ENCODE results near the gene ADAMTS1. TPM values are rescaled to one million over a fixed set of nuclear protein-coding genes. Genes with fewer than 3 reads are reported as not detected.

The ADAMTS1 gene
- total RNA-seq, 1 experiment from 2014 or later = 35.6 TPM

GRCh38 chr21:26851109-26851944 lies 6.1 kb upstream of the ADAMTS1 start:
- TF ChIP-seq NR1H2 (CRISPR knock-in tag; IDR thresholded peaks at IDR 0.05) (no peak), FOXJ3 (CRISPR knock-in tag; IDR thresholded peaks at IDR 0.05; ENCODE audit: borderline replicate concordance) (no peak), ZNF219 (CRISPR knock-in tag; IDR thresholded peaks at IDR 0.05; ENCODE audit: borderline replicate concordance) (no peak), NR2C2 (CRISPR knock-in tag; IDR thresholded peaks at IDR 0.05) (no peak), ETV6 (CRISPR knock-in tag; IDR thresholded peaks at IDR 0.05) (peak; percentile 91), AR (CRISPR knock-in tag; IDR thresholded peaks at IDR 0.05) (no peak)
- ATAC-seq (peak; percentile 38), DNase-seq (ENCODE audit: low spot score) (no peak)
- H3K4me3 Mint-ChIP-seq = no peak overlapping the region
- peaks cover 55% of the 10 kb centered on the region for H3K4me1 Mint-ChIP-seq
- peaks cover 24% of the 10 kb centered on the region for H3K27me3 Mint-ChIP-seq (ENCODE audit: low read depth)
- H3K9me3 Mint-ChIP-seq = no peaks in the 10 kb centered on the region; the same call in 1 of the 2 replicates
- 0 out of 2 replicates have a peak, but pooled peaks cover 3% of the 10 kb centered on the region for H3K36me3 Mint-ChIP-seq
- CTCF ChIA-PET = interaction anchor here (0.8 to 1.7 kb wide), 14 partner anchors 28 to 1218 kb away, joined by 3 to 33 read pairs (median 4); no protein-coding TSS in a partner anchor
- POLR2A ChIA-PET = interaction anchor here (0.6 kb wide), 1 partner anchor 112 kb away, joined by 3 read pairs; no protein-coding TSS in a partner anchor
- peak overlapping the region; percentile 33 for H3K27ac Mint-ChIP-seq

- peaks cover 17% of the 10 kb centered on the region for H3K27me3 Mint-ChIP-seq (ENCODE audit: low read depth)
- H3K36me3 Mint-ChIP-seq = 0 out of 2 replicates have a peak, but pooled peaks cover 3% of the 10 kb centered on the region
- ChIA-PET CTCF (interaction anchor here (0.6 to 1.7 kb wide), 24 partner anchors 11 to 1895 kb away, joined by 3 to 33 read pairs (median 4); partner anchors contain the start of gene ADAMTS5), POLR2A (no interaction called here)
- H3K4me3 Mint-ChIP-seq = no peak overlapping the region
- no peaks in the 10 kb centered on the region; the same call in 1 of the 2 replicates for H3K9me3 Mint-ChIP-seq
- no peak for DNase-seq (ENCODE audit: low spot score)
- TF ChIP-seq CTCF (IDR thresholded peaks at IDR 0.05) = peak; percentile 46; the same call in 1 of the 2 replicates
- TF ChIP-seq TEAD1 (CRISPR knock-in tag; IDR thresholded peaks at IDR 0.05) = no peak
- peak; percentile 48; the same call in 1 of the 2 replicates for TF ChIP-seq HMGA2 (CRISPR knock-in tag; IDR thresholded peaks at IDR 0.05)
- H3K4me1 Mint-ChIP-seq = peaks cover 47% of the 10 kb centered on the region
- H3K27ac Mint-ChIP-seq = no peak overlapping the region
- ATAC-seq = no peak
Observed at GRCh38 chr21:26850116-26850643, 5.0 kb upstream of the ADAMTS1 start.

- ATAC-seq (no peak), DNase-seq (ENCODE audit: low spot score) (no peak)
- ChIA-PET POLR2A (no interaction called here), CTCF (interaction anchor here (1.0 to 1.7 kb wide), 5 partner anchors 11 to 910 kb away, joined by 3 to 33 read pairs (median 10); partner anchors contain the start of gene ADAMTS5)
- no peak overlapping the region for H3K4me3 Mint-ChIP-seq
- no peaks in the 10 kb centered on the region for H3K9me3 Mint-ChIP-seq
- H3K36me3 Mint-ChIP-seq = no peaks in the 10 kb centered on the region
- peaks cover 47% of the 10 kb centered on the region for H3K4me1 Mint-ChIP-seq
- no peak overlapping the region for H3K27ac Mint-ChIP-seq
- peaks cover 11% of the 10 kb centered on the region for H3K27me3 Mint-ChIP-seq (ENCODE audit: low read depth)
- no peak for TF ChIP-seq TP53 (CRISPR knock-in tag; IDR thresholded peaks at IDR 0.05)
- TF ChIP-seq ETV6 (CRISPR knock-in tag; IDR thresholded peaks at IDR 0.05) = no peak
- TF ChIP-seq IRF1 (CRISPR knock-in tag; IDR thresholded peaks at IDR 0.05) = no peak
- TF ChIP-seq CBFB (CRISPR knock-in tag; IDR thresholded peaks at IDR 0.05; ENCODE audit: low read depth) = no peak
- TF ChIP-seq ZNF281 (CRISPR knock-in tag; IDR thresholded peaks at IDR 0.05) = no peak
- no peak for TF ChIP-seq JAZF1 (CRISPR knock-in tag; IDR thresholded peaks at IDR 0.05)
- no peak for TF ChIP-seq ZNF671 (CRISPR knock-in tag; IDR thresholded peaks at IDR 0.05)
- no peak for TF ChIP-seq KAT7 (CRISPR knock-in tag; IDR thresholded peaks at IDR 0.05; ENCODE audit: borderline replicate concordance)
- no peak for TF ChIP-seq TEAD4 (CRISPR knock-in tag; IDR thresholded peaks at IDR 0.05)
- no peak for TF ChIP-seq ZNF121 (CRISPR knock-in tag; IDR thresholded peaks at IDR 0.05)
- TF ChIP-seq EMX1 (CRISPR knock-in tag; IDR thresholded peaks at IDR 0.05) = no peak
- TF ChIP-seq CDX4 (CRISPR knock-in tag; IDR thresholded peaks at IDR 0.05; ENCODE audit: borderline replicate concordance) = no peak
- no peak for TF ChIP-seq PRRX2 (CRISPR knock-in tag; IDR thresholded peaks at IDR 0.05)
- TF ChIP-seq ZNF232 (CRISPR knock-in tag; IDR thresholded peaks at IDR 0.05) = no peak
Observed at GRCh38 chr21:26849428-26850115, 4.4 kb upstream of the ADAMTS1 start.

Data from WTC11 (cell line).